ENCODE measurements around the gene CPN1. TPM values are rescaled to one million over a fixed set of nuclear protein-coding genes. Genes with fewer than 3 reads are reported as not detected.
"Not testable (repeated sequence)": the region's sequence is repeated elsewhere in the genome, so short reads cannot be mapped to it uniquely, and the experiment has no call there.

The CPN1 gene
- not detected for total RNA-seq

DNA sequence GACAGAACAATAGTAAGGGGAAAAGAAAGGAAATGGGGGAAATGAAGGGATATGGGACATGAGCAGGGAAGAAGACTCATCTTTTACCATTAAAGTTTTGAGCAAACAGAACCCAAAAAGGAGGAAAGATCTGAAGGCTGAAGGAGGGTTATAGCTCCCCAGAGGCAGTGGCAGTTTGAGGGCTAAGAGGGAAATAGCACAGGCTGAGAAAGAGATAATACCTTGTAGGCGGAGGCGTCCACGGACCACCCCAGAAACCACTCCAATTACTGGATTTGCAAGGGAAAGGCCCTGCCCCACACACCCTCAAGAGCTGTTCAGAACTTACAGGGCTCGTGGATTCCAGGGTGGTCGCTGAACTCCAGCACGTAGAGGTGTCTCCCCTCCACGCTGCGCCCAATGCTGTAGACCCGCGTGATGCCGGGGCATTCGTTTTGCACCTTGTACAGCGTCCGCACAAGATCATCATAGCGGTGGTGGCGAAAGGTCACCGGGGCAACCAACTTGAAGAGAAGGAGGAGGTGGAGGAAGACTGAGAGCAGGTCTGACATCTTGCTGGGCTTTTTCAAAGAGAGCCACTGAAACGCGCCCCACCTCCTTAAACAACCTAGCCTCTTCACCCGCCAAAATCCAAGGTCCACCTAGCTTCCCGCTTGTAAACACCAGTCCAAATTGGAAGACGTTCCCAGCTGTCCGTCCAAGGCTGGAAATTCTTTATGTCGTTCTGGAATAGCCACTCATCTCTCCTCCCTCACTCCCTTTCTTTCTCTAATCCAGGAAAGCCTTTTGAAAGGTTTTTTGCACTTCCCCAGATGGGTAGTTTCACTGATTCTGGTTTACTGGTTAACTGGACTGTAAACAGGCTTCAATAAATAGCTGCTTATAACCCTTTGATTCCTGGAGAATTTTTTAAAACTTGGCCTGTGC, at the start of gene CPN1:
TSS of gene CPN1 (minus strand) at position 795 of the 927 bp plus-strand sequence. CDS start at position 551, 244 bp downstream.
- no peak for DNase-seq

DNA sequence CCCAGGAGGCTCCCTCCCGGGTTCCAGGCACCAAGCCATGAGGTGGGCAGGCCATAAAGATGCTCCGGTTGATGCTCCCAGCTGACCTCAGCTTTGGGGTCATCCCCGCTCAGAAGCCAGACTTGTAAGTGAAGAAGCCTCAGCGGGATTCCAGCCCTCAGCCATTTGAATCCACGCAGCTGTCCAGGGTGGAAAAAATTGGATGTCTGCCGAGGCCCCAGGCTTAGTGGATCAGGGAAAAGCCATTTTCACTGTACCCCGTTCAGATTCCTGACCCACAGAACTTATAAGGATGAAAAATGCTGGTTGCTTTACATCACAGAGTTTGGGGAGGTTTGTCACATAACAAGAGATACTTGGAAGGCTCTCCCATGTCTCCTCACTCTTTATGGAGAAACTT, 49.2 kb upstream of the CPN1 start:
- DNase-seq, result no peak

DNA sequence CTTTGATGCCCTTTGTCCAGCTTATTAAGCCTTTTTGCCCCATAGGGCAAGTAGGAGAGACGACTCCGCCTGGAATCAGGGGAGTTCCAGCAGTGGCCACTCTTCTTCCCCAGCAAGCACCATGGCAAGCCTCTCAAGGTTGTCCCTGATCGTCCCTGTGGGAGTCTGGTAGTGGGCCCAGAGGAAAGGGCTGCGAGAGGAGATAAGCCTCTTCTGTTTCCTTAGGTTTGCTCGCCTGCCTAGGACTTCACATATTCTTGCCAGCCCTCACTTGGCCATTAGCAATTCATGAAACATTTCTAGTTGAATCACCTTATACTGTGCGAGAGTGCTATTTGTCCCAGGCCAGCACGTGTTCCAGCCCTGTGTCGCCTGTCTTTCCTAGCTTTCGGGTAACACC, 47.8 kb upstream of the CPN1 start:
- DNase-seq, result no peak

DNA sequence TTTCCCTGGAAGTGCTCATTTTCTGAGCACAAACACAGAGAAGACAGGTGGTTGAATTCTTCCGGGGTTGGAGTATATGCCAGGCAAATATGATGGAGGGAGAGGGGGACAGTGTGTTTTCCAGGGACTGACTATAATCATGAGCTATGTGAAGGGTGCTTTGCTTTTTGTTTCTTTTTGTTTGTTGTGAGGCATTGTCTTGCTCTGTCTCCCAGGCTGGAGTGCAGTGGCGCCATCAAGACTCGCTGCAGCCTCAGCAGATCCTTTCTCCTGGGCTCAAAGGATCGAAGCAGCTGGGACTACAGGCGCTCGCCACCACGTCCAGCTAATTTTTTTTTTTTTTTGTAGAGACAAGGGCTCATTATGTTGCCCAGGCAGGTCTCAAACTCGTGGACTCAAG, 47.3 kb upstream of the CPN1 start:
- no peak for DNase-seq

DNA sequence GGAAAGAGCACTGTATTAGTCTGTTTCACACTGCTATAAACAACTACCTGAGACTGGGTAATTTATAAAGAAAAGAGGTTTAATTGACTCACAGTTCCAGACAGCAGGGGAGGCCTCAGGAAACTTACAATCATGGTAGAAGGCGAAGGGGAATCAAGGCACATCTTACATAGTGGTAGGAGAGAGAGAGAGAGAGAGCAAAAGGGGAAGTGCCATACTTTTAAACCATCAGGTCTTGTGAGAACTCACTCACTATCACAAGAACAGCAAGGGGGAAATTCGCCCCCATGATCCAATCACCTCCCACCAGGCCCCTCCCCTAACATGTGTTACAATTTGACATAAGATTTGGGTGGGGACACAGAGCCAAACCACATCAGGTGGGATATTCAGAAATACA, 43.7 kb upstream of the CPN1 start:
- not testable (repeated sequence) for DNase-seq

DNA sequence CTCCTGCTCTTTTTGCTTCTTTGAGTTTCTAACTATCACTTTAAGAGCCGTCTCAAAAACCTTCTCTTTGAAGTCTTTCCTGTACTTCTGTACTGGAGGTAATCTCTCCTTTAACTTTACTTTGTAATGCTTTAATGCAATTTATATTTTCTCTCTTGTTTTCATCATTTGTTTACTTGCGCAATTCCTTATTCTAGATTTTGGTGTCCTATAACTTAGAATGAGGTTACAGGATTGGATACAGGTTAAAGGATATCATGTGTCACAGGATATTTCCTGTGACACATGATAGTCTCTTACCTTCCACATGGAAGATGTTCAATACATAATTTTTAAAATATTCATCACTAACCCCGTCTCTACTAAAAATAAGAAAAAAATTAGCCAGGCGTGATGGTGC, 42.4 kb upstream of the CPN1 start:
- DNase-seq, result no peak

DNA sequence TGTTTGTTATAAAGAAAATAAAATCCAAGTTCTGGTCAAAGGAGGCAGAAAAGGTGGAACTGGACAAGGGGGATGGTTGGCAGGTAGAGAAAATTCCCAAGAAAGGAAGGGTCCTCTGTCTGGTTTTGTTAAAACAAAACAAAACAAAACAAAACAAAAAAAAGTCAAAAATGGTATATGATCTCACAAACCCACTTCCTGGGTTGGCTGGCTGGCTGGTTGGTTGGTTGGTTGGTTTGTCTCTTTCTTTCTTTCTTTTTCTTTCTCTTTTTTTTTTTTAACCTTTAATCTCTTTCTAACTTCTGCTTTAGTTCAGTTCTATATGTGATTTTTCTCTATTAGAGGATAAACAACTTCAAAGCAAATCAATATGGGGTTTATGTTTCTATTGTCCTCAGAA, 41.1 kb upstream of the CPN1 start:
- DNase-seq, result no peak

DNA sequence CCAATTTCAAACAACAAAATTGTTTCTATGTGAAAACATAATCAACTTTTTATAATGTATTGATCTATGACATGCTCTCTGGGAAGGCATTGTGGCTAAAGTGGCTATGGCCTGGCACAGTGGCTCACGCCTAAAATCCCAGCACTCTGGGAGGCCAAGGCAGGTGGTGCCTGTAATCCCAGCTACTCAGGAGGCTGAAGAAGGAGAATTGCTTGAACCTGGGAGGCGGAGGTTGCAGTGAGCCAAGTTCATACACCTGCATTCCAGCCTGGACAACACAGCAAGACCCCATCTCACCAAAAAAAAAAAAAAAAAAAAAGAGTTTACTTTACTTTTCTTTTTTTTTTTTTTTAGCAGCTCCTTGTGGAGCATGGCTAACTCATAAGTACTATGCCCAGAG, 38.9 kb upstream of the CPN1 start:
- no peak for DNase-seq

DNA sequence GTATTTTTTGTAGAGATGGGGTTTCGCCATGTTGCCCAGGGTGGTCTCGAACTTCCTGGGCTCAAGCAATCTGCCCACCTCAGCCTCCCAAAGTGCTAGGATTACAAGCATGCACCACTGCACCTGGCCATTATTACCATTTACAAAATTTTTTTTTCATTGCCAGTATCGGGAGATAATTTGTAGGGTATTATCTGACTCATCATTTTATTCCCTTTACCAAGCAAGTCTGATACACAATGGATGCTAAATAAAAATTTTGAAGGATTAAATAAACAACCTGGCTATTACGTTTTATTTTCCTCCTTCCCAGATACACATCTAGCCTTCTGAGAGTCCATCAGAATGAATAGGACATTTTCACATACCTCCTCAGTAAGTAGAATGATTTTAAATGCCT, 38.1 kb upstream of the CPN1 start:
- DNase-seq, result no peak

DNA sequence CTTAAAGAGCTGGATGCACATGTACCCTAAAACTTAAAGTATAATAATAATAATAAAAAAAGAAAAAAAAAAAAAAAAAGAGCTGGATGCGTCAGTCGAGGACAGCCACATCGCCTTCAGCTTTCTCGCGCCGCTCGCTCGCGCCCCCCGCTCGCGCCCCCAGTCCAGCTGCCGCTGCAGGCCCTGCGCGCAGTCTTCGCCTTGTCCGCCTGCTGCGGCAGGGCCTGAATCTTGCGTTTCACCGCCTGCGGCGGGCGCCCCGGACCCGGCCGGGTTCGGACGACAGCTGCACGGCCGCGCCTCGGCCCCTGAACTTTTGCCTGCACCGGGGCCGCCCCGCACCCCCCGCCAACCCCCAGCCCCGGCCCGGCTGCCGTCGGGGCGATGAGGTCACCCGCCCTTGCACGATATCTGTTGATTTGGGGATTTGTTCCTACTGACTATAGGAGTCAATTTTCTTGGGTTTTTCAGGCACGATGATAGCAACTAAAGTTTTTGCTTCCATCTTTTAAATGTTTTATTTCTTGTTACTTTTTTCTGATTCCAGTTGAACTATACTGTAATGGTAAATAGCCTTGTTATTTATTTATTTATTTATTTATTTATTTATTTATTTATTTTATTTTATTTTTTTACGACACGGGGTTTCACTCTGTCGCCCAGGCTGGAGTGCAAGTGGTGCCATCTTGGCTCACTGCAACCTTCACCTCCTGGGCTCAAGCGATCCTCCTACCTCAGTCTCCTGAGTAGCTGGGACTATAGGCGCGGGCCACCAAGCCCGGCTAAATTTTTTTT, 33.5 kb upstream of the CPN1 start:
- DNase-seq, result no peak

DNA sequence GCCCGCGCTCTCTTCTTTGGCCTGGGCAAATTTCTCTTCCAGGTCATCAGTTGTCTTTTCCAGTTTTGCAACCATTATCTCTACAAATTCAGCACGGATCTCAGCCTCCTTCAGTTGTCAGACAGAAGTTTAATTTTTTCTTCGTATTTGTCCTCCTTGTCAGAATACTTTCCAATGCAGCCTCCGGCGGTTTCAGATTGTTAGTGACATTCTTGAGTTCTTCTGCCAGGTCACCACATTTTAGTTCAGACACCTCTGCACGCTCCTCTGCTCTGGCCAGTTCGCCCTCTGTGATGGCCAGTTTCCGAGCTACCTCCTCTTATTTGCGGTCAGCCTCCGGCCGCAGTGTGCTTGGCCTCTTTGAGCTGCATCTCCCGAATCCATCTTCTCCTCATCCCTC, 32.8 kb upstream of the CPN1 start:
- DNase-seq, result no peak

DNA sequence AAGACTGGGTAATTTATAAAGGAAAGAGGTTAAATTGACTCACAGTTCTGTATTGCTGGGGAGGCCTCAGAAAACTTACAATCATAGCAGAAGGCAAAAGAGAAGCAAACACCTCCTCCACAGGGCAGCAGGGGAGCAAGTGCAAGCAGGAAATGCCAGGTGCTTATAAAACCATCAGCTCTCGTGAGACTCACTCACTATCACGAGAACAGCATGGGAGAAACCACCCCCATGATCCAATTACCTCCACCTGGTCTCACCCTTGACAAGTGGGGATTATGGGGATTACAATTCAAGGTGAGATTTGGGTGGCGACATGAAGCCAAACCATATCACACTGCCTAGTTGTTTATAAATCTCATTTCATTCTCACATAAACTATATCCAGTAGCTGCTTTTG, 28.0 kb upstream of the CPN1 start:
- no peak for DNase-seq

DNA sequence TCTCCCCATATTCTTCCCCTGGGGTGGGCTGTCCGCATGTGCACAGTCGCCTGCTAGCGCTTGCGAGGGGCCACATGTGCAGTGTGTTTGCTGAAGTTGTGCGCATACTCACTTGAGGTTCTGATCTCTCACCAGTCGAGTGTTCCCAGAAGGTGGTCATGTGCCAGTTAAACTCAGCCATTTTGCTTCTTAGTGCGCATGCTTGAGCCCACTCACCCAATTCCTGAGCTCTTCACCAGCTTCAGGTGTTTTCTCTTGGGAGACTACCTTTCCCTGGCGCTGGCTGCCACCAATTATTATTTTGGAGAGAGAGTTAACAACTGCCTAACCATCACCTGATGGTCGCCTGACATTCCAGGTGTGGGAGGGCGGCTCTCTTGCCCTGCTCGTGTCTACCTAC, 25.2 kb upstream of the CPN1 start:
- DNase-seq, result no peak

DNA sequence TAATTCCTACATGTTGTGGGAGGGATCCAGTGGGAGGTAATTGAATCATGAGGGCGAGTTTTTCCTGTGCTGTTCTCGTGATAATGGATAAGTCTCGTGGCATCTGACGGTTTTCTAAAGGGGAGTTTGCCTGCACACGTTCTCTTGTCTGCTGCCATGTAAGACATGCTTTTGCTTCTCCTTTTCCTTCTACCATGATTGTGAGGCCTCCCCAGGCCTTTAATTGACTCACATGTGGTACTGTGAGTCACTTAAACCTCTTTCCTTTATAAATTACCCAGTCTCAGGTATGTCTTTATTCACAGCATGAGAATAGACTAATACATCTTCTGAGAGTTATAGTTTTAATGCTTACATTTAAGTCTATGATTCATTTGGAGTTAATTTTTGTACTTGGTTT, 22.6 kb upstream of the CPN1 start:
- DNase-seq, result no peak

DNA sequence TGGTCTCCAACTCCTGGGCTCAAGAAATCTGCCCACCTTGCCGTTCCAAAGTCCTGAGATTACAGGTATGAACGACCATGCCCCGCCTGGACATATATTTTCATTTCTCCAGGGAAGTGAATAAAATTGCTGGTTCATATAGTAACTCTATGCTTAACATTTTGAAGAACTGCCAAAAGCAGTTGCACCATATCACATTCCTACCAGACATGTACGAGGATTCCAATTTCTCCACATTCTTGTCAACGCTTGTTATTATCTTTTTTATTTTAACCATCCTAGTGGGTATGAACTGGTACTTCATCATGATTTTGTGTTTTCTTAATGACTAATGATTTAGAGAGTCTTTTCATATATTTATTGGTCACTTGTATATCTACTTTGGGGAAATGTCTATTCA, 21.9 kb upstream of the CPN1 start:
- DNase-seq, result no peak

DNA sequence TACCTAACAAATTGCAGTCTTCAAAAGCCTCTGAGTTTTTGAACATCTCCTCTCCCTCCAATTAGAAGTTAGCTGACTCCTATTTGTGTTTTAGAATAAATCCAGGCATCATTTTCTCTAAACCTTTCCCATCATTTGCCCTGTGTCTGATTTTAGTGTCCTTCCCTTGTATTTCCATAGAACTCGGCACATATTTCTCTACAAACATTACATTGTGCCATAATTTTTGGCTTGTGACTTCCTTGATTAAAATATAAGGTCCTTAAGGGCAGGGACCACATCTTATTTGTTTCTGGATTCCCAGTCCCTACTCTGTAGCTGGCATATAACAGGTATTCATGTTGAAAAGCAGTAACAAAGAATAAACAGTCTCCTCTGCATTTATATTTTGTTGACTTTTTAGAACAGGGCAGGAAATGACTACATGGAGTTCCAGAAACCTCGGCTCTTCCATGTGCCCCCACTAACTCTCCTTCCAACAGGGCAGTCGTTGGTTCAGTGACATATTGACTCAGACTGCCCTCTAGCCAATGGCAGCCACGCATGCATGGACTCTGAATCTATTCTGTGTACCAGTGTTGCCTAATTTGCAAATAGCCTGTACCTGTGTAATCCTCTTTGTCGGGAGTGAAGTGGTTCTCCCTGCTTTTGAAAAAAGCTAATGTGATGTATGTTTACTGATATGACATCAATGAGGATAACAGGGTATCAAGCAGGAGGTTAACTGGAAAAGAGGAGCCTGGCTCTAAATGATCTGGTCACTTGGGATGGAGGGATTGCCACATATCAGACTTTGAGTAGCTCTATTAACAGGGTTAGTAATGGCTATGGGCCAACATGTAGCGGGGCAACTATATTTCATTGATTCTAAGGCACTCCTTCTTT, 19.8 kb upstream of the CPN1 start:
- DNase-seq, result no peak

DNA sequence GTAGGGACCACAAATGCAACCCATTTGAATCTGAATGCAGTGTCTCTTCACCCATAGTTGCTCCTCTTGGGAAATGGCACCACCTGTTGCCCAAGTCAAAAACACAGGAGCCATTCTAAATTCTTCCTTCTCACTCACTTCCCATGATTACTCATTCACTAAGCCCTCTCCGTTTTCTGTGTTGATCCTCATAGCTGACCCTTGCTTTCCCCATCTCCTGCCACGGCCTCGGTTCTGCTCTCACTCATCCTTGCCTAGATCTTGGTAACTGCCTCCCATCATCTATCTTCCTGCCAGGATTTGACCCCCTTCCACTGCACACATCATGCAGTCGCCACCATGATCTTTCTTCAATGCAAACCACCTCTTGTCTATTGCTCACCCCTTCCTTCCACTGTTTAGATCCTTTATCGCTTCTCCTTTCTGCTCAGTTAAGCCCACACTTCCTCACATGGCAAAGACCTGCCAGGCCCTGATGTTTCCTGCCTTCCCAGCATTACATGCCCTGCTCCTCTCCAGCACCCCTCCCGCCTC, 19.0 kb upstream of the CPN1 start:
- DNase-seq, result no peak

DNA sequence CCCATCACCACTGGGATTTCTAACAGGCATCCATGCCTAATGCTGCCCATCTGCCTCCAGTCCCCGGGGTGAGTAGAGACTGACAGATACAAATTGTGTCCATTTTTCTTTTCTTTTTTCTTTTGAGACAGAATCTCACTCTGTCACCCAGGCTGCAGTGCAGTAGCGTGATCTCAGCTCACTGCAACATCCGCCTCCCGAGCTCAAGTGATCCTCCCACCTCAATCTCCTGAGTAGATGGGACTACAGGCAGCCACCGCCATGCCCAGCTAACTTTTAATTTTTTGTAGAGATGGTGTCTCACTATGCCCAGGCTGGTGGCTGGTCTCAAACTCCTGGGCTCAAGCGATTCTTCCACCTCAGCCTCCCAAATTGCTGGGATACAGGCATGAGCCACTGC, 7.6 kb upstream of the CPN1 start:
- DNase-seq, result no peak

DNA sequence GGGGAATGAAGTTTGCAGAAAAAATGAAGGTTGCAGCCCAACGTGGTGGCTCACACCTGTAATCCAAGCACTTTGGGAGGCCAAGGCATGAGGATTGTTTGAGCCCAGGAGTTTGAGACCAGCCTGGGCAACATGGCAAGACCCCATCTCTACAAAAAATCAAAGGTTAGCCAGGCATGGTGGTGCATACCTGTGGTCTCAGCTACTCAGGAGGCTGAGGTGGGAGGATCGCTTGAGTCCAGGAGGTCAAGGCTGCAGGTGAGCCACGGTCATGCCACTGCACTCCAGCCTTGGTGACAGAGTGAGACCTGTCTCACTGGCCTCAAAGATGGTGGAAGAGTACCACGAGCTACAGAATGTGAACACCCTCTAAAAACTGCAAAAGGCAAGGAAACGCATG, 5.0 kb upstream of the CPN1 start:
- not testable (repeated sequence) for DNase-seq

DNA sequence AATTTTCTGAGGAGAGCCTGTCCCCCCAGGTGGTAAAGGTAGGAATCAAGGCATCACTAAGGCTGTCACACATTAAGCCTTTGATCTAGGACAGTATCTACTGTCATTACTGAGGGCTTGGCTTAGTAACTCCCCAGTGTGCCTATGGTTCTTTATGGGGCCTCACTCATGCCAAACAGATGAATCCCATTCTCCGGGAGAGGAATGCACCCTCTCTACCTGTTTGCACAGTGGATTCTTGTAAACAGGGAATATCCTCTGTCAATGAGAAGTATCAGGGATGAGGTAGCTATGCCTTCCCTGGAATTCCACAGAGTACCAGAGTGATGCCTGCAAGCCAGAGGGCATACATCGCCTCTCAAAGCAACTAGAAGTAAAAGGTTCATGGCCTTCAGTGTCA, 3.9 kb upstream of the CPN1 start:
- DNase-seq, result no peak

DNA sequence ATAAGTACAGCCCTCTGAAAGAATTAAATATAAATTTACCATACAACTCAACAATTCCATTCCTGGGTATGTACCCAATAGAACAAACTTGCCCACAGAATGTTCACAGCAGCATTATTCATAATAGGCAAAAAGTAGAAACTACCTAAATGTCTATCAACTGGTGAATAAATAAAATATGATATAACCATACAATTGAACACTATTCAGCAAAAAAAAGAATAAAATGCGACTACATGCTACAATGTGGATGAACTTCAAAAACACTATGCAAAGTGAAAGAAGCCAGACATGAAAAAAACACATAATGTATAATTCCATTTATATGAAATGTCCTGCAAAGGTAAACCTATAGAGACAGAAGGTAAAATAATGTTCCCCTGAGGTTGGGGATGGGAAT, 2.0 kb upstream of the CPN1 start:
- no peak for DNase-seq

DNA sequence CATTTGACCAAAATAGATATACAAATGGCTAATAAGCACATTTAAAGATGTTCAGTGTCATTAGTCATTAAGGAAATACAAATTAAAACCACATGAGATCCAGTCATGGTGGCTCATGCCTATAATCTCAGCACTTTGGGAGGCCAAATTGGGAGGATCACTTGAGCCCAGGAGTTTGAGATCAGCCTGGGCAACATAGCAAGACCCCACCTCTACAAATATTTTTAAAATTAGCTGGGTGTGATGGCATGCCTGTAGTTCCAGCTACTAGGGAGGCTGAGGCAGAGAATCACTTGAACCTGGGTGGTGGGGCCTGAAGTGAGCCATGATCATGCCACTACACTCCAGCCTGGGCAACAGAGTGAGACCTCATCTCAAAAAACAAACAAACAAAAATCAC, 607 bp upstream of the CPN1 start:
- not testable (repeated sequence) for DNase-seq

DNA sequence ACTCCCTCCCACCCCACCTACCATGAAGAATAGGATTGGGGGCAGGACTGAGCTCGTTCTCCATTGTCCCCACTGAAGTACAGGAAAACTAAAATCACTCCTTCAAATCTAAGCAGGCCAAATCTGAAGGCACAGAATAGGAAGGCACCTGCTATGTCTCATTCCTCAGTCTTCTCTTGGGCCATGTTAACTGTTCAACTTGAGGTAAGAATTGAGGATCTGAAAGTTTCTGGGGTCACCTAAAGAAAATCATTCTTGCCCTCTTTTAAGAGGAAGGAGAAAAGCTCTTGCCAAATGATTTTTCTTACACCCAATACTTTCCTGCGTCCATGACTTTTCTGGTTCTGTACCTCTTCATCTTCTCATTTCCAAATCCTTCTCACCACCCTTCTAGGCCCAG, 4.9 kb downstream of the CPN1 start:
- no peak for DNase-seq
